Caco-2 (cell line): ENCODE results near the gene OR1L6. TPM values are rescaled to one million over a fixed set of nuclear protein-coding genes. Genes with fewer than 3 reads are reported as not detected.

Experiments used
- BruUV-seq: library from RNA; stranded (reverse); fragments of 400-500 nt; replicated peaks from 2 replicates; lab custom pipeline; 2021; lab: Mats Ljungman, UMichigan
- CTCF ChIA-PET: fragments of 300-600 bp; sonication (Branson Sonifier 250); formaldehyde crosslinking; loops from one replicate; lab custom pipeline; 2022; ENCODE audit warnings: antibody characterized with exemption; lab: Charles Lee
- POLR2A ChIA-PET: fragments of 300-600 bp; sonication (Branson Sonifier 250); formaldehyde crosslinking; loops from one replicate; lab custom pipeline; 2022; ENCODE audit warnings: antibody characterized with exemption; lab: Charles Lee
- DNase-seq, 2 experiments: peaks; one replicate each; pipeline versions ENCODE4 v3.0.0 to v3.0.0-alpha.2; 2020 to 2022
- H3K27me3 ChIP-seq: replicated peaks from 2 replicates; pipeline ENCODE4 v1.6.0; 2011; ENCODE audit warnings: low read length; ENCODE audit not compliant: control insufficient read depth, insufficient read depth
- H3K36me3 ChIP-seq: 2 replicates; pipeline ENCODE4 v1.5.1; 2011; ENCODE audit warnings: low read length; ENCODE audit not compliant: control insufficient read depth, insufficient read depth
- H3K4me1 ChIP-seq: fragments of 250-450 bp; sonication (Bioruptor Pico); 2 replicates; pipeline ENCODE4 v1.5.1; 2020; ENCODE audit warnings: mild to moderate bottlenecking
- H3K4me3 ChIP-seq: 2 replicates; pipeline ENCODE4 v1.5.1; 2011; ENCODE audit warnings: low read depth, mild to moderate bottlenecking, control low read depth, low read length
- H3K9me3 ChIP-seq: fragments of 250-450 bp; sonication (Bioruptor Pico); 2 replicates; pipeline ENCODE4 v1.5.1; 2020; ENCODE audit warnings: mild to moderate bottlenecking, moderate library complexity
- H3K27ac Mint-ChIP-seq: one replicate; pipeline ENCODE4 v1.8.0; 2022; ENCODE audit warnings: mixed read lengths; ENCODE audit not compliant: unreplicated experiment
- H3K27me3 Mint-ChIP-seq: one replicate; pipeline ENCODE4 v1.8.0; 2022; ENCODE audit warnings: mixed read lengths; ENCODE audit not compliant: insufficient read depth, unreplicated experiment
- H3K36me3 Mint-ChIP-seq: one replicate; pipeline ENCODE4 v1.8.0; 2022; ENCODE audit warnings: mild to moderate bottlenecking, mixed read lengths; ENCODE audit not compliant: insufficient read depth, unreplicated experiment
- H3K4me1 Mint-ChIP-seq: one replicate; pipeline ENCODE4 v1.8.0; 2022; ENCODE audit warnings: low read depth, mixed read lengths; ENCODE audit not compliant: unreplicated experiment
- H3K4me3 Mint-ChIP-seq: one replicate; pipeline ENCODE4 v1.8.0; 2022; ENCODE audit warnings: mild to moderate bottlenecking, moderate library complexity, mixed read lengths; ENCODE audit not compliant: unreplicated experiment
- H3K9me3 Mint-ChIP-seq: one replicate; pipeline ENCODE4 v1.8.0; 2022; ENCODE audit warnings: mixed read lengths; ENCODE audit not compliant: unreplicated experiment
- CTCF ChIP-seq, 2 experiments: fragments of 200-600 bp in 1 of 2; IDR thresholded peaks; 1 replicate in 1 of 2; 2 replicates in 1 of 2; pipeline versions ENCODE4 v1.5.1 to v1.8.0; 2011 to 2022; ENCODE audit warnings: antibody characterized with exemption in 1 of 2, control low read depth in 1 of 2, inconsistent platforms in 1 of 2, low read depth in 1 of 2, low read length in 1 of 2, mild to moderate bottlenecking in 1 of 2, moderate library complexity in 1 of 2; ENCODE audit not compliant: insufficient read depth in 1 of 2, severe bottlenecking in 1 of 2, unreplicated experiment in 1 of 2
- intact Hi-C: fragments of 100-400 bp; cut with micrococcal nuclease; formaldehyde crosslinking; loops from one replicate; pipeline ENCODE4 v1.10.0; 2022; ENCODE audit not compliant: unreplicated experiment
- total RNA-seq: library from RNA; stranded (reverse); gene quantifications from 2 replicates; pipeline ENCODE4 v1.2.3, GENCODE V29; 2022

OR1L6 gene
- total RNA-seq, 1 experiment from 2014 or later, result not detected

- H3K36me3 Mint-ChIP-seq, result no peaks in the 10 kb centered on the region
- no peak for TF ChIP-seq CTCF (IDR thresholded peaks at IDR 0.05; ENCODE audit: insufficient read depth in 1 of 2, low read depth in 1 of 2, low read length in 1 of 2, severe bottlenecking in 1 of 2, unreplicated experiment in 1 of 2)
- BruUV-seq, result no TSS peak
- POLR2A ChIA-PET, result no interaction called here
- H3K4me1 Mint-ChIP-seq, result no peaks in the 10 kb centered on the region
- no peaks in the 10 kb centered on the region for H3K4me1 ChIP-seq
- no peaks in the 10 kb centered on the region for H3K27me3 Mint-ChIP-seq
- peaks cover 2% of the 10 kb centered on the region for H3K9me3 Mint-ChIP-seq
- H3K36me3 ChIP-seq, result no peaks in the 10 kb centered on the region
- no peak overlapping the region for H3K27ac Mint-ChIP-seq
- H3K4me3 Mint-ChIP-seq, result no peak overlapping the region
- H3K27me3 ChIP-seq, result no peaks in the 10 kb centered on the region
- intact Hi-C loops, result no loop called here
- H3K9me3 ChIP-seq, result no peaks in the 10 kb centered on the region
- DNase-seq, result no peak
- no peak overlapping the region for H3K4me3 ChIP-seq
- CTCF ChIA-PET, result no interaction called here
Measured at GRCh38 chr9:122719218-122719617, 22.9 kb upstream of the OR1L6 start.

- POLR2A ChIA-PET, result no interaction called here
Measured at GRCh38 chr9:122723690-122724089, 18.4 kb upstream of the OR1L6 start, which contains the start of gene OR1L4. TSS of gene OR1L4 (plus strand) at chr9:122723990. CDS start at chr9:122723990, 0 bp downstream.

GRCh38 chr9:122754825-122755224, 12.7 kb downstream of the OR1L6 start:
- H3K4me3 Mint-ChIP-seq, result no peak overlapping the region
- H3K4me3 ChIP-seq, result no peak overlapping the region
- H3K27me3 Mint-ChIP-seq, result peaks cover 3% of the 10 kb centered on the region
- H3K4me1 ChIP-seq, result no peaks in the 10 kb centered on the region
- H3K9me3 Mint-ChIP-seq, result peaks cover 26% of the 10 kb centered on the region
- H3K36me3 ChIP-seq, result no peaks in the 10 kb centered on the region
- no TSS peak for BruUV-seq
- no peak for DNase-seq
- CTCF ChIA-PET, result interaction anchor here (0.7 kb wide), 1 partner anchor 34 kb away, joined by 4 read pairs; no protein-coding TSS in a partner anchor
- no peaks in the 10 kb centered on the region for H3K4me1 Mint-ChIP-seq
- H3K27ac Mint-ChIP-seq, result no peak overlapping the region
- no peak for TF ChIP-seq CTCF (IDR thresholded peaks at IDR 0.05; ENCODE audit: insufficient read depth in 1 of 2, low read depth in 1 of 2, low read length in 1 of 2, severe bottlenecking in 1 of 2, unreplicated experiment in 1 of 2)
- H3K9me3 ChIP-seq, result peaks cover 10% of the 10 kb centered on the region
- POLR2A ChIA-PET, result no interaction called here
- no peaks in the 10 kb centered on the region for H3K36me3 Mint-ChIP-seq
- no peaks in the 10 kb centered on the region for H3K27me3 ChIP-seq
- intact Hi-C loops, result no loop called here

More at GRCh38 chr9:122723690-122724089, 18.4 kb upstream of the OR1L6 start, which contains the start of gene OR1L4:
- Mint-ChIP-seq H3K36me3 (no peaks in the 10 kb centered on the region), H3K27me3 (no peaks in the 10 kb centered on the region), H3K9me3 (peaks cover 12% of the 10 kb centered on the region), H3K4me3 (no peak within 1 kb of the TSS), H3K27ac (no peak within 1 kb of the TSS), H3K4me1 (no peaks in the 10 kb centered on the region)
- no peak for DNase-seq
- no TSS peak for BruUV-seq
- Histone ChIP-seq H3K9me3 (peaks cover 4% of the 10 kb centered on the region; the same call in 1 of the 2 replicates), H3K4me3 (no peak within 1 kb of the TSS), H3K36me3 (no peaks in the 10 kb centered on the region), H3K4me1 (no peaks in the 10 kb centered on the region), H3K27me3 (no peaks in the 10 kb centered on the region)
- TF ChIP-seq CTCF (IDR thresholded peaks at IDR 0.05; ENCODE audit: insufficient read depth in 1 of 2, low read depth in 1 of 2, low read length in 1 of 2, severe bottlenecking in 1 of 2, unreplicated experiment in 1 of 2), result no peak
- intact Hi-C loops, result no loop called here
- CTCF ChIA-PET, result no interaction called here
